Activated naive CD4-positive, alpha-beta T cell treated with anti-CD3 and anti-CD28 coated beads, Interleukin-2, amount 10 ng/mL, durations not matched to agents 7 days and 5 days (primary cell): ENCODE results near the gene PLAAT2.

Source experiments
- CTCF ChIA-PET: fragments of 350-600 bp; sonication (Branson Sonifier 250); formaldehyde crosslinking; loops from one replicate; lab custom pipeline; 2021; ENCODE audit warnings: antibody characterized with exemption; lab: Charles Lee
- DNase-seq: peaks from one replicate; pipeline ENCODE4 v3.0.0-alpha.2; 2020
- H3K27ac Mint-ChIP-seq: one replicate; pipeline ENCODE4 v1.8.0; 2021; ENCODE audit warnings: mild to moderate bottlenecking, moderate library complexity, mixed read lengths
- H3K27me3 Mint-ChIP-seq: one replicate; pipeline ENCODE4 v1.8.0; 2021; ENCODE audit warnings: mild to moderate bottlenecking, mixed read lengths
- H3K36me3 Mint-ChIP-seq: one replicate; pipeline ENCODE4 v1.8.0; 2021; ENCODE audit warnings: mixed read lengths
- H3K4me1 Mint-ChIP-seq: one replicate; pipeline ENCODE4 v1.8.0; 2021; ENCODE audit warnings: mixed read lengths
- H3K4me3 Mint-ChIP-seq: one replicate; pipeline ENCODE4 v1.8.0; 2021; ENCODE audit warnings: mild to moderate bottlenecking, moderate library complexity, mixed read lengths
- H3K9me3 Mint-ChIP-seq: one replicate; pipeline ENCODE4 v1.8.0; 2021; ENCODE audit warnings: mixed read lengths

PLAAT2 gene

GRCh38 chr11:63508745-63509144 lies 54.4 kb downstream of the PLAAT2 start:
- Mint-ChIP-seq H3K4me3 (no peak overlapping the region), H3K36me3 (no peaks in the 10 kb centered on the region)
- CTCF ChIA-PET: interaction anchor here (1.0 to 4.7 kb wide), 3 partner anchors 29 to 127 kb away, joined by 4 to 33 read pairs (median 5); no protein-coding TSS in a partner anchor

GRCh38 chr11:63508009-63508408 lies 55.2 kb downstream of the PLAAT2 start:
- peaks cover 15% of the 10 kb centered on the region for H3K27me3 Mint-ChIP-seq
- H3K4me3 Mint-ChIP-seq: no peak overlapping the region
- H3K4me1 Mint-ChIP-seq: no peaks in the 10 kb centered on the region
- CTCF ChIA-PET: interaction anchor here (1.0 to 4.7 kb wide), 3 partner anchors 28 to 128 kb away, joined by 4 to 33 read pairs (median 5); no protein-coding TSS in a partner anchor
- peak; percentile 32 for DNase-seq
- no peaks in the 10 kb centered on the region for H3K9me3 Mint-ChIP-seq
- no peaks in the 10 kb centered on the region for H3K36me3 Mint-ChIP-seq
- H3K27ac Mint-ChIP-seq: no peak overlapping the region

More at GRCh38 chr11:63508745-63509144, 54.4 kb downstream of the PLAAT2 start:
- Mint-ChIP-seq H3K27me3 (peaks cover 15% of the 10 kb centered on the region), H3K9me3 (no peaks in the 10 kb centered on the region), H3K4me1 (no peaks in the 10 kb centered on the region), H3K27ac (no peak overlapping the region)
- DNase-seq: no peak

GRCh38 chr11:63507511-63507910 lies 55.7 kb downstream of the PLAAT2 start:
- CTCF ChIA-PET: interaction anchor here (1.0 to 4.7 kb wide), 3 partner anchors 28 to 128 kb away, joined by 4 to 33 read pairs (median 5); no protein-coding TSS in a partner anchor
- no peak for DNase-seq
- H3K4me1 Mint-ChIP-seq: peaks cover 3% of the 10 kb centered on the region
- H3K27ac Mint-ChIP-seq: no peak overlapping the region
- H3K36me3 Mint-ChIP-seq: no peaks in the 10 kb centered on the region
- H3K9me3 Mint-ChIP-seq: no peaks in the 10 kb centered on the region
- peaks cover 15% of the 10 kb centered on the region for H3K27me3 Mint-ChIP-seq
- H3K4me3 Mint-ChIP-seq: no peak overlapping the region

- no peak for DNase-seq
- Mint-ChIP-seq H3K36me3 (peaks cover 4% of the 10 kb centered on the region), H3K27ac (no peak overlapping the region), H3K9me3 (peaks cover 4% of the 10 kb centered on the region), H3K4me3 (no peak overlapping the region), H3K4me1 (peaks cover 10% of the 10 kb centered on the region), H3K27me3 (peaks cover 15% of the 10 kb centered on the region)
- CTCF ChIA-PET: interaction anchor here (2.6 to 4.7 kb wide), 2 partner anchors 27 to 129 kb away, joined by 5 to 33 read pairs; no protein-coding TSS in a partner anchor
These were observed 56.3 kb downstream of the PLAAT2 start for GRCh38 chr11:63506876-63507275.

GRCh38 chr11:63505857-63506528 lies 57.2 kb downstream of the PLAAT2 start, which contains the start of gene LGALS12:
Gene LGALS12, plus strand, starts transcription at chr11:63506084. Its CDS starts 375 bp downstream, at chr11:63506459.
- peaks cover 15% of the 10 kb centered on the region for H3K27me3 Mint-ChIP-seq
- peaks cover 4% of the 10 kb centered on the region for H3K36me3 Mint-ChIP-seq
- H3K27ac Mint-ChIP-seq: no peak within 1 kb of the TSS
- H3K9me3 Mint-ChIP-seq: peaks cover 10% of the 10 kb centered on the region
- CTCF ChIA-PET: interaction anchor here (4.7 kb wide), 1 partner anchor 26 kb away, joined by 33 read pairs; no protein-coding TSS in a partner anchor
- H3K4me1 Mint-ChIP-seq: peaks cover 10% of the 10 kb centered on the region
- no peak within 1 kb of the TSS for H3K4me3 Mint-ChIP-seq
- DNase-seq: no peak

GRCh38 chr11:63504933-63505586 lies 58.1 kb downstream of the PLAAT2 start:
- Mint-ChIP-seq H3K27ac (no peak overlapping the region), H3K36me3 (peaks cover 10% of the 10 kb centered on the region), H3K4me1 (peaks cover 10% of the 10 kb centered on the region), H3K27me3 (peaks cover 15% of the 10 kb centered on the region), H3K4me3 (no peak overlapping the region), H3K9me3 (peaks cover 17% of the 10 kb centered on the region)
- CTCF ChIA-PET: interaction anchor here (1.0 to 4.7 kb wide), 3 partner anchors 13 to 25 kb away, joined by 3 to 33 read pairs (median 3); no protein-coding TSS in a partner anchor
- DNase-seq: no peak

GRCh38 chr11:63504054-63504453 lies 59.1 kb downstream of the PLAAT2 start:
- peaks cover 10% of the 10 kb centered on the region for H3K36me3 Mint-ChIP-seq
- peaks cover 10% of the 10 kb centered on the region for H3K4me1 Mint-ChIP-seq
- peaks cover 15% of the 10 kb centered on the region for H3K27me3 Mint-ChIP-seq
- DNase-seq: no peak
- H3K27ac Mint-ChIP-seq: no peak overlapping the region
- CTCF ChIA-PET: interaction anchor here (1.0 to 1.3 kb wide), 2 partner anchors 12 to 24 kb away, joined by 3 read pairs; no protein-coding TSS in a partner anchor
- peaks cover 27% of the 10 kb centered on the region for H3K9me3 Mint-ChIP-seq
- H3K4me3 Mint-ChIP-seq: no peak overlapping the region

- Mint-ChIP-seq H3K4me3 (no peak overlapping the region), H3K9me3 (peaks cover 27% of the 10 kb centered on the region), H3K27me3 (peaks cover 15% of the 10 kb centered on the region), H3K27ac (no peak overlapping the region), H3K4me1 (peaks cover 10% of the 10 kb centered on the region), H3K36me3 (peaks cover 10% of the 10 kb centered on the region)
- DNase-seq: no peak
- CTCF ChIA-PET: no interaction called here
These were observed 59.7 kb downstream of the PLAAT2 start for GRCh38 chr11:63503492-63503891.
